ENCODE measurements around the gene OR4D1.
"Not testable (repeated sequence)": the region's sequence is repeated elsewhere in the genome, so short reads cannot be mapped to it uniquely, and the experiment has no call there.

DNA sequence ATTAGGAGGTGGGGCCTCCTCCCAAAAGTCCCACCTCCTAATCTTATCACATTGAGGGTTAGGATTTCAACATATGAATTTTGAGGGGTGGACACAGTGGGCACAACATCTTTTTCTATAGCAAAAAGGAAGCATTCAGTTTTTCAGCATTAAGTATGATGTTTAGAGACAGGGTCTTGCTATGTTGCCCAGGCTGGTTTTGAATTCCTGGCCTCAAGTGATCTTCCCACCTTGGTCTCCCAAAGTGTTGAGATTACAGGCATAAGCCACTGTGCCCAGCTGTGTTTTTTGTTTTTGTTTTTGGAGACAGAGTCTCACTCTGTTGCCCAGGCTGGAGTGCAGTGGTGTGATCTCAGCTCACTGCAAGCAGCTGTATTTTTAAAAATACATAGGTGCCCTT lies 46.3 kb upstream of the OR4D1 start:
- not testable (repeated sequence) for TF ChIP-seq SUZ12 (IDR thresholded peaks at IDR 0.05; ENCODE audit: extremely low read depth, insufficient read depth, insufficient read length); YY1 (IDR thresholded peaks at IDR 0.05; ENCODE audit: insufficient read depth, insufficient read length); ZNF274 (IDR thresholded peaks at IDR 0.05; ENCODE audit: low read depth, low read length)
